GM12878 (cell line): ENCODE data around the gene HYPK. TPM values are rescaled to one million over a fixed set of nuclear protein-coding genes. Genes with fewer than 3 reads are reported as not detected.

Source experiments
- ATAC-seq: fragments of 200-7000 bp; cut with Tn5 transposase; 3 replicates; pipeline ENCODE4 v1.9.1; 2020; ENCODE audit warnings: mild to moderate bottlenecking, moderate library complexity
- BruUV-seq: library from RNA; stranded (reverse); fragments of 400-500 nt; replicated peaks from 2 replicates; lab custom pipeline; 2021; lab: Mats Ljungman, UMichigan
- CTCF ChIA-PET: fragments of 300-600 bp; sonication (Branson Sonifier 250); formaldehyde crosslinking; extraction: SDS; loops from one replicate; lab custom pipeline; 2021; ENCODE audit warnings: inconsistent platforms; lab: Yijun Ruan, JAX
- POLR2A ChIA-PET: fragments of 350-600 bp; formaldehyde crosslinking; extraction: SDS; loops from one replicate; lab custom pipeline; 2021; ENCODE audit warnings: inconsistent platforms; lab: Charles Lee
- RAD21 ChIA-PET: fragments of 300-600 bp; sonication (Branson Sonifier 250); formaldehyde crosslinking; loops from one replicate; lab custom pipeline; 2023; ENCODE audit warnings: antibody characterized with exemption; ENCODE audit not compliant: unreplicated experiment; lab: Charles Lee
- SMC1A ChIA-PET: fragments of 300-600 bp; sonication (Branson Sonifier 250); formaldehyde crosslinking; loops from one replicate; lab custom pipeline; 2023; ENCODE audit not compliant: unreplicated experiment, uncharacterized antibody; lab: Charles Lee
- DNase-seq: peaks from one replicate; pipeline ENCODE4 v3.0.0-alpha.2; 2011; ENCODE audit warnings: low read depth, low spot score
- FAIRE-seq: peaks from 3 replicates; lab custom pipeline; 2011; peaks lifted over from hg19 to GRCh38; lab: Jason Lieb, UNC
- H2AFZ ChIP-seq: 2 replicates; pipeline ENCODE4 v1.6.0; 2011; ENCODE audit warnings: low read depth, low read length, control low read depth; ENCODE audit not compliant: control insufficient read depth
- H3K27ac ChIP-seq: 2 replicates; pipeline ENCODE4 v1.5.1; 2011; ENCODE audit warnings: control low read depth; ENCODE audit not compliant: control insufficient read depth, insufficient read depth
- H3K27me3 ChIP-seq, 2 experiments: replicated peaks in 1 of 2; 2 replicates each; pipeline versions ENCODE4 v1.6.0 to v1.6.1; 2011; ENCODE audit warnings: low read length in 1 of 2; ENCODE audit not compliant: control insufficient read depth in 2 of 2, insufficient read depth in 2 of 2
- H3K36me3 ChIP-seq, 2 experiments: 2 replicates each; pipeline ENCODE4 v1.5.1; 2011; ENCODE audit warnings: low read length in 1 of 2; ENCODE audit not compliant: control insufficient read depth in 2 of 2, insufficient read depth in 2 of 2
- H3K4me1 ChIP-seq: 2 replicates; pipeline ENCODE4 v1.6.1; 2011; ENCODE audit warnings: mild to moderate bottlenecking, low read length, moderate library complexity, mixed read lengths; ENCODE audit not compliant: control insufficient read depth, insufficient read depth
- H3K4me2 ChIP-seq: 2 replicates; pipeline ENCODE4 v1.6.0; 2011; ENCODE audit warnings: control low read depth; ENCODE audit not compliant: control insufficient read depth, insufficient read depth
- H3K4me3 ChIP-seq: fragments of 200-600 bp; sonication (generic); 2 replicates; pipeline ENCODE4 v1.5.1; 2016
- H3K79me2 ChIP-seq: 2 replicates; pipeline ENCODE4 v1.6.0; 2011; ENCODE audit warnings: low read length; ENCODE audit not compliant: control insufficient read depth, insufficient read depth
- H3K9ac ChIP-seq: 2 replicates; pipeline ENCODE4 v1.8.0; 2011; ENCODE audit warnings: low read length, control low read depth, mixed read lengths; ENCODE audit not compliant: control insufficient read depth, insufficient read depth
- H3K9me3 ChIP-seq: replicated peaks from 3 replicates; pipeline ENCODE4 v1.5.1; 2011; ENCODE audit warnings: mild to moderate bottlenecking, low read length; ENCODE audit not compliant: control insufficient read depth, insufficient read depth
- H4K20me1 ChIP-seq: 2 replicates; pipeline ENCODE4 v1.6.0; 2011; ENCODE audit not compliant: control insufficient read depth, insufficient read depth
- JUNB ChIP-seq: IDR thresholded peaks from 2 replicates; pipeline ENCODE4 v1.6.1; 2016; ENCODE audit warnings: antibody characterized with exemption, mild to moderate bottlenecking
- KLF5 ChIP-seq: fragments of 450-650 bp; IDR thresholded peaks from 2 replicates; pipeline ENCODE4 v1.6.1; 2014; ENCODE audit warnings: mild to moderate bottlenecking; ENCODE audit not compliant: partially characterized antibody
- MEF2A ChIP-seq: IDR thresholded peaks from 2 replicates; pipeline ENCODE4 v1.6.1; 2011; ENCODE audit warnings: low read depth, mild to moderate bottlenecking, low read length, moderate library complexity; ENCODE audit not compliant: insufficient read depth
- MTA2 ChIP-seq: fragments of 450-650 bp; IDR thresholded peaks from 2 replicates; pipeline ENCODE4 v1.6.1; 2016; ENCODE audit warnings: low read depth, mild to moderate bottlenecking, moderate library complexity
- SREBF2 ChIP-seq: IDR thresholded peaks from 2 replicates; pipeline ENCODE4 v1.6.1; 2012; ENCODE audit warnings: mild to moderate bottlenecking, low read length
- WGBS: methylation state at CpG from one replicate; pipeline ENCODE4 v1.1.6; 2016; ENCODE audit warnings: low lambda C conversion rate; ENCODE audit not compliant: insufficient replicate concordance, insufficient coverage; ENCODE audit errors: missing lambda C conversion rate; 5-methylcytosine and 5-hydroxymethylcytosine counted together
- in situ Hi-C: fragments of 300-500 bp; cut with MboI; formaldehyde crosslinking; loops from 9 replicates; pipeline ENCODE4 v1.14.3; 2018; ENCODE audit warnings: mixed read lengths
- intact Hi-C: fragments of 100-400 bp; cut with micrococcal nuclease; formaldehyde crosslinking; loops from one replicate; pipeline ENCODE4 v1.14.2; 2022; ENCODE audit not compliant: unreplicated experiment
- polyA plus RNA-seq, 11 experiments: library from polyadenylated mRNA; depleted of rRNA in 4 of 11; unstranded in 6 of 11; stranded (reverse) in 5 of 11; fragments of >200 nt; fragmentation: Nextera tagmentation in 4 of 11; fragmentation: Illumina TruSeq in 1 of 11; extraction: Ambion mirVana in 4 of 11; extraction: Trizol in 1 of 11; gene quantifications; 1 replicate in 1 of 11; 2 replicates in 10 of 11; pipeline versions ENCODE4 v1.2.1 to v1.2.3, GENCODE V29; 2011 to 2016; ENCODE audit warnings: inconsistent platforms in 2 of 11, missing spikeins in 2 of 11, low read depth in 1 of 11
- total RNA-seq, 4 experiments: library from RNA; depleted of rRNA in 3 of 4; stranded (reverse); fragments of >200 nt in 3 of 4; fragmentation: Illumina TruSeq in 1 of 4; extraction: Trizol in 1 of 4; gene quantifications; 2 replicates each; pipeline versions ENCODE4 v1.2.1 to v1.2.3, GENCODE V29; 2013 to 2021
- TF ChIP-seq, protein P1 (sequence below): fragments of 450-650 bp; formaldehyde crosslinking; IDR thresholded peaks from 2 replicates; pipeline ENCODE4 v1.4.0; 2022; ENCODE audit warnings: mild to moderate bottlenecking, moderate library complexity
- TF ChIP-seq, protein P2 (sequence below): fragments of 450-650 bp; IDR thresholded peaks from 2 replicates; pipeline ENCODE4 v1.6.1; 2017; ENCODE audit warnings: mild to moderate bottlenecking, low read depth, inconsistent platforms; ENCODE audit not compliant: poor library complexity, severe bottlenecking

The HYPK gene
- total and polyA plus RNA-seq, 10 of the 15 experiments (the other 5 are each of a cell fraction or from before 2014, with no cell fraction given), result 8.0 to 38.4 (median 17.5) TPM

GRCh38 chr15:43769584-43770228 is 30.7 kb upstream of the HYPK start (continued):
- TF ChIP-seq, protein P1, sequence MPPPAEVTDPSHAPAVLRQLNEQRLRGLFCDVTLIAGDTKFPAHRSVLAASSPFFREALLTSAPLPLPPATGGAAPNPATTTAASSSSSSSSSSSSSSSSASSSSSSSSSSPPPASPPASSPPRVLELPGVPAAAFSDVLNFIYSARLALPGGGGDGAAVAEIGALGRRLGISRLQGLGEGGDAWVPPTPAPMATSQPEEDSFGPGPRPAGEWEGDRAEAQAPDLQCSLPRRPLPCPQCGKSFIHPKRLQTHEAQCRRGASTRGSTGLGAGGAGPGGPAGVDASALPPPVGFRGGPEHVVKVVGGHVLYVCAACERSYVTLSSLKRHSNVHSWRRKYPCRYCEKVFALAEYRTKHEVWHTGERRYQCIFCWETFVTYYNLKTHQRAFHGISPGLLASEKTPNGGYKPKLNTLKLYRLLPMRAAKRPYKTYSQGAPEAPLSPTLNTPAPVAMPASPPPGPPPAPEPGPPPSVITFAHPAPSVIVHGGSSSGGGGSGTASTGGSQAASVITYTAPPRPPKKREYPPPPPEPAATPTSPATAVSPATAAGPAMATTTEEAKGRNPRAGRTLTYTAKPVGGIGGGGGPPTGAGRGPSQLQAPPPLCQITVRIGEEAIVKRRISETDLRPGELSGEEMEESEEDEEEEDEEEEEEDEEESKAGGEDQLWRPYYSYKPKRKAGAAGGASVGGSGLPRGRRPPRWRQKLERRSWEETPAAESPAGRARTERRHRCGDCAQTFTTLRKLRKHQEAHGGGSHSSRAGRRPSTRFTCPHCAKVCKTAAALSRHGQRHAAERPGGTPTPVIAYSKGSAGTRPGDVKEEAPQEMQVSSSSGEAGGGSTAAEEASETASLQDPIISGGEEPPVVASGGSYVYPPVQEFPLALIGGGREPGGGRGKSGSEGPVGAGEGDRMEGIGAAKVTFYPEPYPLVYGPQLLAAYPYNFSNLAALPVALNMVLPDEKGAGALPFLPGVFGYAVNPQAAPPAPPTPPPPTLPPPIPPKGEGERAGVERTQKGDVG, result no peak
- no peak for TF ChIP-seq SREBF2
- TF ChIP-seq, protein P2, sequence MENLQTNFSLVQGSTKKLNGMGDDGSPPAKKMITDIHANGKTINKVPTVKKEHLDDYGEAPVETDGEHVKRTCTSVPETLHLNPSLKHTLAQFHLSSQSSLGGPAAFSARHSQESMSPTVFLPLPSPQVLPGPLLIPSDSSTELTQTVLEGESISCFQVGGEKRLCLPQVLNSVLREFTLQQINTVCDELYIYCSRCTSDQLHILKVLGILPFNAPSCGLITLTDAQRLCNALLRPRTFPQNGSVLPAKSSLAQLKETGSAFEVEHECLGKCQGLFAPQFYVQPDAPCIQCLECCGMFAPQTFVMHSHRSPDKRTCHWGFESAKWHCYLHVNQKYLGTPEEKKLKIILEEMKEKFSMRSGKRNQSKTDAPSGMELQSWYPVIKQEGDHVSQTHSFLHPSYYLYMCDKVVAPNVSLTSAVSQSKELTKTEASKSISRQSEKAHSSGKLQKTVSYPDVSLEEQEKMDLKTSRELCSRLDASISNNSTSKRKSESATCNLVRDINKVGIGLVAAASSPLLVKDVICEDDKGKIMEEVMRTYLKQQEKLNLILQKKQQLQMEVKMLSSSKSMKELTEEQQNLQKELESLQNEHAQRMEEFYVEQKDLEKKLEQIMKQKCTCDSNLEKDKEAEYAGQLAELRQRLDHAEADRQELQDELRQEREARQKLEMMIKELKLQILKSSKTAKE, result no peak
- TF ChIP-seq KLF5, result no peak
- no peak for TF ChIP-seq JUNB

GRCh38 chr15:43771816-43772215 is 28.6 kb upstream of the HYPK start:
- H3K79me2 ChIP-seq, result no peaks in the 10 kb centered on the region
- H3K9me3 ChIP-seq, result no peaks in the 10 kb centered on the region
- intact Hi-C loops, result no loop called here
- ChIA-PET POLR2A (interaction anchor here (0.5 to 1.2 kb wide), 4 partner anchors 18 to 1061 kb away, joined by 3 read pairs; no protein-coding TSS in a partner anchor), SMC1A (interaction anchor here (0.9 to 14.9 kb wide), 8 partner anchors 14 to 44 kb away, joined by 3 to 129 read pairs (median 10); partner anchors contain the start of gene SERF2), CTCF (interaction anchor here (0.6 to 3.0 kb wide), 8 partner anchors 15 to 709 kb away, joined by 3 to 30 read pairs (median 4); partner anchors contain the start of genes HYPK and SERINC4), RAD21 (no interaction called here)
- no peak for FAIRE-seq
- H3K27me3 ChIP-seq, result no peaks in the 10 kb centered on the region
- H3K4me3 ChIP-seq, result no peak overlapping the region
- TF ChIP-seq MEF2A, result no peak
- no peak for TF ChIP-seq KLF5
- TF ChIP-seq MTA2, result no peak
- H4K20me1 ChIP-seq, result no peaks in the 10 kb centered on the region
- H3K9ac ChIP-seq, result no peak overlapping the region
- WGBS, result 66% methylated on average over 2 of the region's 2 CpGs
- H3K4me1 ChIP-seq, result peaks cover 10% of the 10 kb centered on the region
- H3K36me3 ChIP-seq, result peaks cover 11 to 36% of the 10 kb centered on the region in 2 experiments
- no TSS peak for BruUV-seq
- H3K4me2 ChIP-seq, result no peak overlapping the region
- ATAC-seq, result no peak
- no peak for DNase-seq
- H2AFZ ChIP-seq, result no peak overlapping the region
- no peak overlapping the region for H3K27ac ChIP-seq
- in situ Hi-C loops, result no loop called here
